ENCODE data around the gene F10. TPM values are rescaled to one million over a fixed set of nuclear protein-coding genes. Genes with fewer than 3 reads are reported as not detected.

The F10 gene
- total RNA-seq, 4 donors from 2014 or later = 0.61 to 21.6 (median 4.5) TPM

DNA sequence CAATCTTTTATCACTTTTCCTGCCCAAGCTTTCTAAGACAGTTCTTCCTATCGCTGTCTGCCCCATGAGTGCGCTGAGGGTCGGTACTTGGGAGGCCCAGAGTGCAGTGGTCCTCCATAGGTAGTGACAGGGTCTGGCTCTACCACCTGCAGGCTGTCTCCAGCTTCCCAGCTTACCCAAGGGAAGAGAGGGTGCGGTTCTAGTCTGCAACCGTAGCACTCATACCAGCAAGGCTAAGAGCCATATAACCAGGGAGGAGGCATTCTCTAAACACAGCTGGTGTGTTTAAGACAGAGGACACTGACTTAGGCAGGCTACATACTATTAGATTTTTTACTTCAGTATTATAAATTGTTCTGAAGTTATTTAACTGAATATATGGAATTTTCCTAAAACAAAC is 44.1 kb downstream of the F10 start:
- Histone ChIP-seq H3K27ac (no peak overlapping the region), H3K4me1 (no peaks in the 10 kb centered on the region), H3K27me3 (peaks cover 0 to 19% (median 0%) of the 10 kb centered on the region in 4 donors), H3K9me3 (no peaks in the 10 kb centered on the region), H3K36me3 (peaks cover 0 to 26% (median 0%) of the 10 kb centered on the region in 3 donors), H3K4me3 (no peak overlapping the region)
- TF ChIP-seq POLR2A (IDR thresholded peaks at IDR 0.05) = no peak
- TF ChIP-seq, protein P1, sequence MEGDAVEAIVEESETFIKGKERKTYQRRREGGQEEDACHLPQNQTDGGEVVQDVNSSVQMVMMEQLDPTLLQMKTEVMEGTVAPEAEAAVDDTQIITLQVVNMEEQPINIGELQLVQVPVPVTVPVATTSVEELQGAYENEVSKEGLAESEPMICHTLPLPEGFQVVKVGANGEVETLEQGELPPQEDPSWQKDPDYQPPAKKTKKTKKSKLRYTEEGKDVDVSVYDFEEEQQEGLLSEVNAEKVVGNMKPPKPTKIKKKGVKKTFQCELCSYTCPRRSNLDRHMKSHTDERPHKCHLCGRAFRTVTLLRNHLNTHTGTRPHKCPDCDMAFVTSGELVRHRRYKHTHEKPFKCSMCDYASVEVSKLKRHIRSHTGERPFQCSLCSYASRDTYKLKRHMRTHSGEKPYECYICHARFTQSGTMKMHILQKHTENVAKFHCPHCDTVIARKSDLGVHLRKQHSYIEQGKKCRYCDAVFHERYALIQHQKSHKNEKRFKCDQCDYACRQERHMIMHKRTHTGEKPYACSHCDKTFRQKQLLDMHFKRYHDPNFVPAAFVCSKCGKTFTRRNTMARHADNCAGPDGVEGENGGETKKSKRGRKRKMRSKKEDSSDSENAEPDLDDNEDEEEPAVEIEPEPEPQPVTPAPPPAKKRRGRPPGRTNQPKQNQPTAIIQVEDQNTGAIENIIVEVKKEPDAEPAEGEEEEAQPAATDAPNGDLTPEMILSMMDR (IDR thresholded peaks at IDR 0.05) = no peak
- intact Hi-C loops (cut with DNase I) = no loop called here
- WGBS, 2 donors = 86 to 88% methylated on average over 5 of the region's 5 CpGs
- DNase-seq = no peak

DNA sequence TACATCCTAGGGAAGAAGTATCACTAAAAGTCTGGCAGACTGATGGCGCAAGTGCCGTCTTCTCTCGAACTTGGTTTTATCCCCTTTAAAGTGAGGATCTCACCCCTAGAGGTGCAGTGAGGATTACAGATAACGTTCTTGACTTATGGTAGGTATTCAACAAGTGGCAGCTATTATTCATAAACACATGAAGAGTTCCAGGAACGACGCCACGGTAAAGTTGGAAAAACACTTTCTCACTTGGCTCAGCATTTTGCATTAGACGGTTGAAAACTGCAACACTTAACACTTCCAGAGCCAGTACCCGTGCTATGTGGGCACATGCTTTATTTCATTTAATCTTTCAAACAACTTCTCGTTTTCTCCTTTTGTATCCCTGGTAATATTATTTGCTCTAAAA is 44.6 kb downstream of the F10 start:
- no peak for DNase-seq
- TF ChIP-seq, protein P1 (IDR thresholded peaks at IDR 0.05) = no peak
- no peak for TF ChIP-seq POLR2A (IDR thresholded peaks at IDR 0.05)
- Histone ChIP-seq H3K4me1 (no peaks in the 10 kb centered on the region), H3K27me3 (peaks cover 0 to 19% (median 0%) of the 10 kb centered on the region in 4 donors), H3K4me3 (no peak overlapping the region), H3K9me3 (no peaks in the 10 kb centered on the region), H3K27ac (no peak overlapping the region), H3K36me3 (peaks cover 0 to 30% (median 0%) of the 10 kb centered on the region in 3 donors)
- WGBS, 2 donors = 90 to 91% methylated on average over 10 of the region's 10 CpGs
- intact Hi-C loops (cut with DNase I) = no loop called here

DNA sequence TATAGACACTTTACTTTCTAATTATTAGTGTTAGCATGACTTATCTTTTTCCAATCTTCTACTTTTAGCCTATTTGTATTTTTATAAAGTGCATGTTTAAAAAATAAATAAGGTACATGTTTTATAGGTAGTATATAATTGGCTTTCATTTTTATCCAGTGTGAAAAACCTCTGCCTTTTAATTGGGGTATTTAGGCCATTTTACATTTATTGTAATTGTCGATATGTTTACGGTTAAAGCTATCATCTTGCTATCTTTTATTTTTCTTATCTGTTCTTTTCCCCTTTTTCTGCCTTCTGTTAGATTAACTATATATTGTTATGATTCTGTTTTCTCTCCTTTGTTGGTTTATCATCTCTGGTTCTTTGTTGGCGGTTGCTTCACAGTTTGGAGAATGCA is 45.0 kb downstream of the F10 start:
- WGBS, 2 donors = 98 to 100% methylated on average over 3 of the region's 3 CpGs
- intact Hi-C loops (cut with DNase I) = no loop called here

DNA sequence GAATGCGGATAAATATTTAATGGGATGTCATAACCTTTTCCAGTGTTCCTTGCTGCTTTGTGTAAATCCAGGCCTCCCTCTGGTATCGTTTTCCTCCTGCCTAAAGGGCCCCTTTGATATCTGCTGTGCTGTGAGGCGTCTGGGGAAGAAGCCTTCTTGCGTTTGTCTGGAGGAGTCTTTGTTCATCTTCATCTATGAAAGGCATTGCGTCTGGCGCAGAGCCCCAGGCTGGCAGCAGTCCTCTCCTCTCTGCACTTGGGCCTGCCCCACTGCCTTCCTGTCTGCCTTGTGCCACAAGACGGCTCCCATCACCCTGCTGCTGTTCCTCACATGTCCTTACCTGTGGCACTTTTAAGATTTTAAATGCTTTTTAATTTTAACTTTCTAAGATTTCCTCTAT is 45.6 kb downstream of the F10 start:
- Histone ChIP-seq H3K36me3 (peaks cover 0 to 41% (median 0%) of the 10 kb centered on the region in 3 donors), H3K4me1 (no peaks in the 10 kb centered on the region), H3K9me3 (no peaks in the 10 kb centered on the region), H3K27me3 (peaks cover 0 to 12% (median 0%) of the 10 kb centered on the region in 4 donors), H3K27ac (no peak overlapping the region), H3K4me3 (no peak overlapping the region)
- WGBS, 2 donors = 84 to 87% methylated on average over 7 of the region's 7 CpGs
- DNase-seq = no peak
- TF ChIP-seq POLR2A (IDR thresholded peaks at IDR 0.05) = no peak
- TF ChIP-seq, protein P1 (IDR thresholded peaks at IDR 0.05) = no peak
- intact Hi-C loops (cut with DNase I) = no loop called here

More for the DNA sequence above, 45.0 kb downstream of the F10 start:
- Histone ChIP-seq H3K9me3 (no peaks in the 10 kb centered on the region), H3K36me3 (peaks cover 0 to 35% (median 0%) of the 10 kb centered on the region in 3 donors), H3K27ac (no peak overlapping the region), H3K4me1 (no peaks in the 10 kb centered on the region), H3K4me3 (no peak overlapping the region), H3K27me3 (peaks cover 0 to 19% (median 0%) of the 10 kb centered on the region in 4 donors)
- DNase-seq = no peak
- TF ChIP-seq, protein P1 (IDR thresholded peaks at IDR 0.05) = no peak

DNA sequence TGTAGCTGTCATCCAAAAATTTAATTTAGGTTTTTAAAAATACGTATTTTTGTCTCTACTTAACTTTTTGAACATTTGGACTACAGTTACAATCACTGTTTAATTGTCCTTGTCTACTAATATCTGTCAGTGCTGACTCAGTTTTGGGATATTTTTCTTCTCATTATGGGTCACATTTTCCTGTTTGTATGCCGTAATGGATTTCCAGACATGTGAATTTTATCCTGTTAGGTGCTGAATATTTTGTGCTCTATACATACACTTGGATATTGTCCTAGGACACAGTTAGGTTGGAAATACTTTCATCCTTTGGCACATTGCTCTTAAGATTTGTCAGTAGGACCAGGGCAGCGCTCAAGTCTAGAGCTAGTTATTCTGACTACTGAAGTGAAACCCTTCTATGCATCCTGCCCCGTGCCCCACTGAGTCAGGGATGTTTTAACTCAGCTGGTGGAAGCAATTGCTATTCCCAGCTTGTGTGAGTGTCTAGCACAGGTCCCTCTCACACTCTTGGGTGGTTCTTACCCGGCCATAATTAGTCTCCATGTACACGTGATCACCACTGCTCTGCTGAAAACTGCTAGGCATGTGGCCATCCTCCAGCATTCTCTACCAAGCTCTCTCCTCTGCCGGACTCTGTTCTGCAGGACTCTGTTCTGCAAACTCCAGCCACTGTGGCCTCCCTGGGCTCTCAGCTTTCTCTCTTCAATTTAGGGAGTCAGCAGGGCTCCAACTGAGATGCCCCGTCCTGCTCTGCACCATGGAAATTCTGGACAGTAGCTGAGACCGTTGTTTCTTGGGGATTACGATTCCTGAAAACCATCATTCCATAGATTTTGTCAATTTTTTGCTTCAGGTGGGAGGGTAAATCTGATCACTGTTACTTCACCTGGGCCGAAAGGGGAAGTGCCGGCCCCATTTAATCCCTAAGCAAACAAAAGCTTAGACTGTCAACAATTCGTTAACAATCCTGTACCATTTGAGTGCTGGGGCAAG is 47.0 kb downstream of the F10 start:
- H3K36me3 ChIP-seq = peaks cover 0 to 53% (median 0%) of the 10 kb centered on the region in 3 donors
- H3K4me3 ChIP-seq = no peak overlapping the region
- no peak overlapping the region for H3K27ac ChIP-seq
- intact Hi-C loops (cut with DNase I) = no loop called here
- no peaks in the 10 kb centered on the region for H3K9me3 ChIP-seq
- DNase-seq = no peak
- H3K27me3 ChIP-seq = no peaks in the 10 kb centered on the region
- TF ChIP-seq, protein P1 (IDR thresholded peaks at IDR 0.05) = no peak
- TF ChIP-seq POLR2A (IDR thresholded peaks at IDR 0.05) = no peak
- no peaks in the 10 kb centered on the region for H3K4me1 ChIP-seq
- WGBS, 2 donors = 71 to 93% methylated on average over 7 to 13 of the region's 13 CpGs
